COLO668 (cell line): ENCODE results near the gene MUCL3.
"Not testable (repeated sequence)": the region's sequence is repeated elsewhere in the genome, so short reads cannot be mapped to it uniquely, and the experiment has no call there.

Source experiments
- DNase-seq: peaks from one replicate; lab custom pipeline; 2025; ENCODE audit not compliant: unreplicated experiment; lab: John Stamatoyannopoulos, UW

The MUCL3 gene

GRCh38 chr6:30979141-30979540 is 38.4 kb downstream of the MUCL3 start:
- DNase-seq = no peak

GRCh38 chr6:30979690-30980089 is 38.9 kb downstream of the MUCL3 start:
- no peak for DNase-seq

GRCh38 chr6:30981942-30982772 is 41.4 kb downstream of the MUCL3 start:
- DNase-seq = no peak

GRCh38 chr6:30983439-30983838 is 42.7 kb downstream of the MUCL3 start, which contains the start of gene MUC21:
Gene MUC21 (plus strand): TSS chr6:30983718. CDS start chr6:30983959, 241 bp downstream.
- no peak for DNase-seq

- no peak for DNase-seq
Measured at GRCh38 chr6:30985490-30985889, 44.7 kb downstream of the MUCL3 start.

- DNase-seq = no peak
Measured at GRCh38 chr6:30987304-30987703, 46.5 kb downstream of the MUCL3 start.

GRCh38 chr6:30988209-30988825 is 47.5 kb downstream of the MUCL3 start:
- DNase-seq = no peak

GRCh38 chr6:30990422-30991086 is 49.8 kb downstream of the MUCL3 start:
- DNase-seq = no peak

- no peak for DNase-seq
Measured at GRCh38 chr6:30991891-30992290, 51.1 kb downstream of the MUCL3 start.

GRCh38 chr6:30997301-30997700 is 56.5 kb downstream of the MUCL3 start:
- DNase-seq = no peak

- DNase-seq = no peak
Measured at GRCh38 chr6:30998785-30999184, 58.0 kb downstream of the MUCL3 start.

GRCh38 chr6:31000067-31000860 is 59.5 kb downstream of the MUCL3 start:
- DNase-seq = not testable (repeated sequence)

GRCh38 chr6:31001281-31001888 is 60.6 kb downstream of the MUCL3 start:
- DNase-seq = no peak

- no peak for DNase-seq
Measured at GRCh38 chr6:31002471-31002870, 61.7 kb downstream of the MUCL3 start.
